HG03064 (cell line): ENCODE measurements around the gene BTG1.
"Not testable (repeated sequence)": the region's sequence is repeated elsewhere in the genome, so short reads cannot be mapped to it uniquely, and the experiment has no call there.

Source experiments
- ATAC-seq: cut with Tn5 transposase; IDR thresholded peaks from one replicate; pipeline ENCODE4 v1.9.1; 2021; ENCODE audit warnings: low read depth; ENCODE audit not compliant: unreplicated experiment

Gene BTG1

GRCh38 chr12:92105676-92106075 is 40.0 kb downstream of the BTG1 start:
- ATAC-seq = no peak

GRCh38 chr12:92105110-92105509 is 40.5 kb downstream of the BTG1 start:
- ATAC-seq = no peak

GRCh38 chr12:92102606-92103005 is 43.0 kb downstream of the BTG1 start:
- ATAC-seq = no peak

- ATAC-seq = no peak
Measured at GRCh38 chr12:92098594-92099380, 46.9 kb downstream of the BTG1 start.

- no peak for ATAC-seq
Measured at GRCh38 chr12:92096346-92097136, 49.1 kb downstream of the BTG1 start.

- ATAC-seq = no peak
Measured at GRCh38 chr12:92094751-92095161, 50.9 kb downstream of the BTG1 start.

- ATAC-seq = not testable (repeated sequence)
Measured at GRCh38 chr12:92094301-92094700, 51.3 kb downstream of the BTG1 start.
